Motor neuron (in vitro differentiated cells): Measurements from ENCODE around the gene ARHGAP40. TPM values are rescaled to one million over a fixed set of nuclear protein-coding genes. Genes with fewer than 3 reads are reported as not detected.

Source experiments
- ATAC-seq, 8 experiments: fragments of 200-7000 bp; cut with Tn5 transposase; replicated peaks in 6 of 8; 2 replicates each; pipeline ENCODE4 v1.8.0; 2021; ENCODE audit warnings: mild to moderate bottlenecking in 8 of 8, moderate library complexity in 8 of 8
- H3K27ac ChIP-seq, 2 donors: fragments of 250-450 bp; sonication (Bioruptor Pico); 2 replicates each; pipeline ENCODE4 v1.9.0; 2021; ENCODE audit warnings: antibody characterized with exemption in 2 of 2, mild to moderate bottlenecking in 2 of 2, moderate library complexity in 1 of 2
- H3K4me1 ChIP-seq, 2 donors: fragments of 250-450 bp; sonication (Bioruptor Pico); replicated peaks in 1 of 2; 2 replicates each; pipeline ENCODE4 v1.6.1; 2021; ENCODE audit warnings: antibody characterized with exemption in 2 of 2, mild to moderate bottlenecking in 2 of 2, moderate library complexity in 1 of 2
- H3K4me3 ChIP-seq, 5 donors: fragments of 250-450 bp; sonication (Bioruptor Pico); 2 replicates each; pipeline ENCODE4 v1.9.0; 2021; ENCODE audit warnings: antibody characterized with exemption in 5 of 5, mild to moderate bottlenecking in 5 of 5, moderate library complexity in 4 of 5
- WGBS, 10 experiments: fragments of 450-650 bp; shearing (Covaris generic); methylation state at CpG; one replicate each; pipeline ENCODE4 v1.0.0; 2022; 5-methylcytosine and 5-hydroxymethylcytosine counted together
- in situ Hi-C, 9 experiments: fragments of 400-800 bp; cut with MboI; loops; one replicate each; pipeline ENCODE4 v1.15.0; 2021; ENCODE audit warnings: low sequenced_read_pairs in 9 of 9, low pct_unique_long_range_greater_than_20kb in 2 of 9; ENCODE audit not compliant: unreplicated experiment in 9 of 9
- total RNA-seq, 8 experiments: library from RNA; unstranded; fragments of 300-600 nt; gene quantifications; 2 replicates each; pipeline versions ENCODE4 v1.2.3 to v1.2.4, GENCODE V29; 2022

ARHGAP40 gene
- total RNA-seq, 8 experiments from 2014 or later = 0.21 to 0.95 TPM; not detected in 6

- Histone ChIP-seq H3K4me3 (no peak overlapping the region), H3K4me1 (peaks cover 0 to 6% of the 10 kb centered on the region in 2 donors), H3K27ac (no peak overlapping the region)
- WGBS, 10 experiments = 0 to 100% (median 64%) methylated on average over 1 of the region's 1 CpG; no CpG with 5 or more reads in 4 of the 10 experiments
- ATAC-seq = no peak
- in situ Hi-C loops = loop anchor here in 3 of 9 experiments (25.0 kb wide), 1 partner anchor 107 kb away; the partner anchor contains the start of gene ACTR5 (in 3 of the 3)
Measured at GRCh38 chr20:38629979-38630378, 28.4 kb downstream of the ARHGAP40 start.

DNA sequence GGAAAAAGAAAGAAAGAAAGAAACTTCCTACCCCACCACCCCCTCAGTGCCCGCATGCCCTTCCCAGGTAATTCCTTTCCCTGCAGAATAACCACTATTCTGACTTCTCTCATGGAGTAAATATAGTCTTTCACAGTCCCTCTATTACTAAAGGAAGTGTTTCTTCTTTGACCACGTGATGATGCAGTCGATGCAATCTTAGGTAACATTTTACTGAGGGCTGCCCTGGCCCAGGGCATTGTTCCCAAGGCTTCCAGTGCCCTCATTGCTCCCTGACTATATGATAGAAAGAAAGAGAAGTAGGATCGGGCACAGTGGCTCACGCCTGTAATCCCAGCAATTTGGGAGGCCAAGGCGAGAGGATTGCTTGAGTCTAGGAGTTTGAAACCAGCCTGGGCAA, 29.1 kb downstream of the ARHGAP40 start:
- peak in 3 of 8 experiments; percentile 43 to 73 (median 73) for ATAC-seq
- in situ Hi-C loops = loop anchor here in 3 of 9 experiments (25.0 kb wide), 1 partner anchor 107 kb away; the partner anchor contains the start of gene ACTR5 (in 3 of the 3)
- Histone ChIP-seq H3K4me3 (no peak overlapping the region), H3K27ac (no peak overlapping the region), H3K4me1 (peaks cover 0 to 6% of the 10 kb centered on the region in 2 donors)
- 17 to 80% (median 65%) methylated on average over 1 to 6 of the region's 6 CpGs; no CpG with 5 or more reads in 4 of the 10 experiments for WGBS, 10 experiments

DNA sequence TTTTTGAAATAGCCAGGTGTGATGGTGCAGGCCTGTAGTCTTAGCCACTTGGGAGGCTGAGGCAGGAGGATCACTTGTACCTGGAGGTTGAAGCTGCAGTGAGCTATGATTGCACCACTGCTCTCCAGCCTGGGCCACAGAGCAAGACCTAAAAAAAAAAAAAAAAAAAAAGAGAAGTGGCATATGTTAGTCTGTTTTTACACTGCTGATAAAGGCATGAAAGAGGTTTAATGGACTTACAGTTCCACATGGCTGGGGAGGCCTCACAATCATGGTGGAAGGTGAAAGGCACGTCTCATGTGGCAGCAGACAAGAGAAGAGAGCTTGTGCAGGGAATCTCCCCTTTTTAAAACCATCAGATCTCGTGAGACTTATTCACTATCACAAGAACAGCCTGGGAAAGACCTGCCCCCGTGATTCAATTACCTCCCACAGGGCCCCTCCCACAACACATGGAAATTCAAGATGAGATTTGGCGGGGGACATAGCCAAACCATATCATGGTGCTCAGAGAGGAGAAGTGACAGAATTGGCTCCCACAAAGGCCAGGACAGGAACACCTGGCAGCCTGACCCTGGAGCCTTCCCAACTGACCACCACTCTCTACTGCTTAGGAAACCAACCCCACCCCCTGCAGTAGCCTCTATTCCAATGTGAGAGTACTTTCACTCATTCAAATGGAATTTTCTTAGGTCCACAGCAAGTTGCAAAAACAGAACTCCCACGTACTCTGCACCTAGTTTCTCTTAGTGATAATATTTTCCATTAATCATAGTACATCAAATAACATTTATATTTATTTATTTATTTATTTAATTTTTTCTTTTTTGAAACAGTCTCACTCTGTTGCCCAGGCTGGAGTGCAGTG, 29.8 kb downstream of the ARHGAP40 start:
- ATAC-seq = no peak
- peaks cover 0 to 6% of the 10 kb centered on the region in 2 donors for H3K4me1 ChIP-seq
- H3K27ac ChIP-seq = no peak overlapping the region
- WGBS, 10 experiments = 29 to 80% (median 51%) methylated on average over 1 to 4 of the region's 5 CpGs; no CpG with 5 or more reads in 2 of the 10 experiments
- no peak overlapping the region for H3K4me3 ChIP-seq
- in situ Hi-C loops = loop anchor here in 3 of 9 experiments (25.0 kb wide), 1 partner anchor 106 kb away; the partner anchor contains the start of gene ACTR5 (in 3 of the 3)

GRCh38 chr20:38633577-38634093, 32.0 kb downstream of the ARHGAP40 start:
- WGBS, 10 experiments = 0 to 54% (median 43%) methylated on average over 2 to 13 of the region's 13 CpGs; no CpG with 5 or more reads in 2 of the 10 experiments
- peak; percentile 32 to 92 (median 56) for ATAC-seq
- Histone ChIP-seq H3K27ac (no peak overlapping the region), H3K4me1 (peaks cover 0 to 6% of the 10 kb centered on the region in 2 donors), H3K4me3 (no peak overlapping the region)
- in situ Hi-C loops = loop anchor here in 3 of 9 experiments (25.0 kb wide), 1 partner anchor 104 kb away; the partner anchor contains the start of gene ACTR5 (in 3 of the 3)

DNA sequence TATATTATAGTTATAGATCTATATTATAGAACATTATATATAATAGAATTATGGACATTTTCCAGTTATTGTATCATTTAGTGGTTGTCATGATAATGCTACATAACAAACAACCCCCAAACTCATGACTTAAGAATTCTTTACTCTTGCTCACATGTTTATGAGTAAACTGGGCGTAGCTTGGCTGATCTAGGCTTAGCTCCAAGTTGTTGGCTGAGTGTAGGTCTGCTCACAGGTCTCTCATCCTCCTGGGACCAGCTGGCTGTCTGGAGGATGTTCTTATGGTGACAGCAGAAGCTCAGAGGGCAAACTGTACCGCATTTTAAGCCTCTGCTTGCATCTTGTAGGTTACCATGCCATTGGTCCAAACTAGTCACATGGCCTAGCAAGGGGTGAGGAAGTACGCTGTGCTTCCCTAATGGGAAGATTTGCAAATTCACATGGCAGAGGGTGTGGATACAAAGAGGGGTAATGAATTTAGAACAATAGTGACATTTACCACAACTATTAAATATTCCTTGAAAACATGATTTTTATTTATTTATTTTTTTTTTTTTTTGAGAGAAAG, 34.2 kb downstream of the ARHGAP40 start:
- in situ Hi-C loops = loop anchor here in 3 of 9 experiments (25.0 kb wide), 1 partner anchor 101 kb away; the partner anchor contains the start of gene ACTR5 (in 3 of the 3)
- Histone ChIP-seq H3K4me1 (peaks cover 7 to 11% of the 10 kb centered on the region in 2 donors), H3K4me3 (no peak overlapping the region), H3K27ac (no peak overlapping the region)
- 0 to 100% (median 40%) methylated on average over 1 to 3 of the region's 3 CpGs; no CpG with 5 or more reads in 1 of the 10 experiments for WGBS, 10 experiments
- peak in 3 of 8 experiments; percentile 49 to 73 (median 50) for ATAC-seq

DNA sequence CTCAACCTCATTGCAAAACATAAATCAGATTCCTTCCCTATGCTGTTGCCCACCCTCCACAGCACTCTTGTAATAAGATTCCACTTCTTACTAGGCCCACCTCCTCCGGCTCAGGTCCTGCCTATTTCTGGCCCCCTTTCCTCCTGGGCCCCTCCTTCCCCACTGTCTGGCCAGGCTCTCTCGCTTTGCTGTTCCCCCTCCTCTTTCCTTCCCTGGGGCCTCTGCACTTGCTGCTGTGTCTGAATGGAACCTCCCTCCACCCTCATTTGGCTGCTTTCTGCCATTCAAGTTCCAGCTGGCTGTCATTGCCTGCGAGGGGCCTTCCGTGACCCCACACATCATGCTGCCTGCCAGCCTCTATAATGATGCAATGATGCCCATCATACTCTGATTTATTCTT, 38.9 kb downstream of the ARHGAP40 start:
- no peak overlapping the region for H3K4me3 ChIP-seq
- in situ Hi-C loops = loop anchor here in 7 of 9 experiments (10.0 to 25.0 kb wide), 4 partner anchors 94 to 254 kb away; partner anchors contain the start of gene ACTR5 (in 6 of the 7)
- peak overlapping the region in 1 of 2 donors; percentile 13 for H3K27ac ChIP-seq
- WGBS, 10 experiments = 0 to 13% (median 5%) methylated on average over 1 to 3 of the region's 4 CpGs; no CpG with 5 or more reads in 6 of the 10 experiments
- ATAC-seq = peak in 5 of 8 experiments; percentile 91 to 95 (median 92)
- peaks cover 12 to 14% of the 10 kb centered on the region in 2 donors for H3K4me1 ChIP-seq

GRCh38 chr20:38642498-38642897, 40.9 kb downstream of the ARHGAP40 start:
- WGBS, 10 experiments = 17 to 92% (median 58%) methylated on average over 1 to 2 of the region's 2 CpGs; no CpG with 5 or more reads in 4 of the 10 experiments
- in situ Hi-C loops = loop anchor here in 7 of 9 experiments (10.0 to 25.0 kb wide), 4 partner anchors 92 to 252 kb away; partner anchors contain the start of gene ACTR5 (in 6 of the 7)
- Histone ChIP-seq H3K4me3 (no peak overlapping the region), H3K27ac (no peak overlapping the region), H3K4me1 (peaks cover 12 to 14% of the 10 kb centered on the region in 2 donors)
- no peak for ATAC-seq

DNA sequence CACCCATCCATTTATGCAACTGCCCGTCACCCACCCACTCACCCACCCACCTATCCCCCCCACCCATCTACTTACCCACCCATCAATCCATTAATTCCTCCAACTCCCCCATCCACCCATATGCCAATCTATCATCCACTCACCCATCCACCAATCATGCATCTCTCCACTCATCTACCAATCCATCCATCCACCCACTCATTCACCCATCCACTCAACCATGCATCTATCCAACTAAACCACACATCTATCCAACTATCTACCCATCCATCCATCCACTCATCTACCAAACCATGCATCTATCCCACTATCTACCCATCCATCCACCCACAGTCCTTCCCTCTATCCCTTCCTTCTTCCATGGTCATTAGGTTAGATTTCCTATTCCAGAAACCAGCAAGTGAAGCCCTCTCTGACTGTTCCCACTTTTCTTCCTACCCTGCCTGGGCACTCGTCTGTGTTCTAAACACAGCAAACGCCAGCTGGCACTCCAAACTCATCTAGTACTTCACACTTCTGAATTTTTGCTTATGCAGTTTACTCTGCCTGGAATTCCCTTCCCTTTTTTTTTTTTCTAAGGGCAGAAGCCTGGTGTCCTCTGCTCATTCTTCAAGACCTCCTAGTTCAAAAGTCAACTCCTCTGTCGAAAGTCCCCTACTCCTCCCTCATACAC, 43.1 kb downstream of the ARHGAP40 start:
- Histone ChIP-seq H3K27ac (no peak overlapping the region), H3K4me1 (peaks cover 12 to 14% of the 10 kb centered on the region in 2 donors), H3K4me3 (no peak overlapping the region)
- no peak for ATAC-seq
- in situ Hi-C loops = loop anchor here in 7 of 9 experiments (10.0 to 25.0 kb wide), 4 partner anchors 90 to 250 kb away; partner anchors contain the start of gene ACTR5 (in 6 of the 7)
- WGBS, 10 experiments = 0 to 66% (median 7%) methylated on average over 1 to 3 of the region's 4 CpGs; no CpG with 5 or more reads in 3 of the 10 experiments

DNA sequence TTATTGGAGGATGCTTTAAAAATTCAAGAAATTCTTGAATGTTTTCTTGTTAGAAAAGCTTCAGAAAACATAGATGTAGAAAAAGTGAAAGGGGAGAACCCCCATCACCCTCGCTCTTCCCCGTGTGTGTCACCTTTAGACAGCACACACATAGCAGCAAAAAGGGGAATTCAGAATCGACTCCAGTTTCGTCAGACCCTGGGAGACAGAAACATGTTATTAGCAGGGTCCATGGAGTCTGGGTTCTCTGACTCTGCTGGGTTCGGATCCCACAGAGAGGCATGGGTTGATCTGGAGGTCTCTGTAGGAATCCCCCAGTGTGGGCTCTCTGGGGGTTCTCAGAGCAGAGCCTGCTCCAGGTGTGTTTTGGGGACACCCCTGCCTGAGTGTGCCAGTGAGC, 43.7 kb downstream of the ARHGAP40 start:
- H3K4me3 ChIP-seq = no peak overlapping the region
- no peak for ATAC-seq
- in situ Hi-C loops = loop anchor here in 7 of 9 experiments (10.0 to 25.0 kb wide), 4 partner anchors 89 to 249 kb away; partner anchors contain the start of gene ACTR5 (in 6 of the 7)
- H3K27ac ChIP-seq = no peak overlapping the region
- WGBS, 10 experiments = 0 to 75% (median 33%) methylated on average over 1 to 5 of the region's 5 CpGs; no CpG with 5 or more reads in 1 of the 10 experiments
- H3K4me1 ChIP-seq = peaks cover 10 to 12% of the 10 kb centered on the region in 2 donors

DNA sequence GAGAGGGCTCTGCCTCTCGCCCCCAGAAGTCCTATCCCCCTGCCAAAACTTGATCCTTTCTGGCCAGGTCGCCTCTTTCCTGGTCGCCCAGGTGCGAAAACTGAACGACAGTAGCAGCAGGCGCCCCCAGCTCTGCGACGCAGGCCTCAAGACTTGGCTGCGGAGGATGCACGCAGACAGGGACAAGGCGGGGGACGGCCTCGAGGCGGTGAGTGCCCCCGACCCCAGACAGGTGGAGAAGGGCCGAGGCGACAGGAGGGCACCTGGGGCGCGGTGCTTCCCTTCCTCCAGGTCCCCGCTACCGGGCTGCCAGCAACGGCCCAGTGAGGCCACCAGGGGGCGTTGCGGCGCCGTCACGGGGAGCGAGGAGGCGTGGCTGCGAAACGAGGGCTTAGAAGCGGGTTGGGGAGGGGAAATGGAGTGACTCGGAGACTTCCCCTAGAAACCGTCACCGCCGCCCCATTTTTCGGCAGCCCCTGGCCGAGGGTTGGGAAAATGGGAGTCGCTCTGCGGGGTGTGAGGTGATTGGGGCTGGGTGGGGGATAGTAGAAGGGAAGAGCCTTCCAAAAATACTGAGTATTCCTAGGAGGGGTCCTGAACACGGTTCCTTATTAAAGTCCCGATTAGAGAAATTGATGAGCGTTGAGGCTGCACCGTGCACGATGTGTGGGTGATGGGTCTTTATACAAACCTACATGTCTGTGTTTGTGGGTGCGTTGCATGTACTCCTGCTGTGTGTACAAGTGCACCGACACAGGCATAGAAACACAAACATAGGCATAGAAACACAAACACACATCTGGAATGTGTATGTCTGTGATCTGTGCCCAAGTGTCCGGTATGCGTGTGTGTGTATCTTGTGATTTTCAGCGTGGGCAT, 44.6 kb downstream of the ARHGAP40 start:
- Histone ChIP-seq H3K4me1 (peaks cover 2 to 3% of the 10 kb centered on the region in 2 donors), H3K27ac (no peak overlapping the region), H3K4me3 (peak overlapping the region; percentile 5 to 32 (median 26))
- ATAC-seq = peak; percentile 85 to 95 (median 89)
- 0 to 20% (median 2%) methylated on average over 2 to 5 of the region's 50 CpGs; no CpG with 5 or more reads in 6 of the 10 experiments for WGBS, 10 experiments
- in situ Hi-C loops = loop anchor here in 7 of 9 experiments (10.0 to 25.0 kb wide), 4 partner anchors 89 to 249 kb away; partner anchors contain the start of gene ACTR5 (in 6 of the 7)
